ENCODE data around the gene HPD. TPM values are rescaled to one million over a fixed set of nuclear protein-coding genes. Genes with fewer than 3 reads are reported as not detected.
A peak's percentile ranks its signal among the peaks of the same experiment; 100 is the strongest.
"Not testable (repeated sequence)": the region's sequence is repeated elsewhere in the genome, so short reads cannot be mapped to it uniquely, and the experiment has no call there.

The HPD gene
- total RNA-seq, 1 donor from 2014 or later = 1.3 TPM

- H3K27me3 ChIP-seq (ENCODE audit: low read depth) = no peaks in the 10 kb centered on the region
- no peak for DNase-seq
- TF ChIP-seq CTCF (IDR thresholded peaks at IDR 0.05; ENCODE audit: borderline replicate concordance) = peak; percentile 26
- H3K4me3 ChIP-seq = no peak overlapping the region
- no peak overlapping the region for H3K27ac ChIP-seq (replicated peaks)
- no peaks in the 10 kb centered on the region for H3K9me3 ChIP-seq (replicated peaks)
- intact Hi-C loops (cut with micrococcal nuclease) = no loop called here
- peaks cover 57% of the 10 kb centered on the region for H3K36me3 ChIP-seq
- peaks cover 32% of the 10 kb centered on the region for H3K4me1 ChIP-seq
These were observed 36.0 kb upstream of the HPD start for GRCh38 chr12:121894633-121895032.

GRCh38 chr12:121893961-121894460 is 35.4 kb upstream of the HPD start:
- Histone ChIP-seq H3K4me3 (no peak overlapping the region), H3K4me1 (peaks cover 38% of the 10 kb centered on the region), H3K36me3 (peaks cover 50% of the 10 kb centered on the region), H3K27me3 (ENCODE audit: low read depth) (no peaks in the 10 kb centered on the region), H3K27ac (replicated peaks) (no peak overlapping the region), H3K9me3 (replicated peaks) (no peaks in the 10 kb centered on the region)
- DNase-seq = no peak
- TF ChIP-seq CTCF (IDR thresholded peaks at IDR 0.05; ENCODE audit: borderline replicate concordance) = no peak
- intact Hi-C loops (cut with micrococcal nuclease) = no loop called here

- Histone ChIP-seq H3K4me3 (no peak overlapping the region), H3K36me3 (peaks cover 41% of the 10 kb centered on the region), H3K27me3 (ENCODE audit: low read depth) (no peaks in the 10 kb centered on the region), H3K4me1 (peaks cover 46% of the 10 kb centered on the region), H3K27ac (replicated peaks) (no peak overlapping the region), H3K9me3 (replicated peaks) (no peaks in the 10 kb centered on the region)
- no peak for DNase-seq
- intact Hi-C loops (cut with micrococcal nuclease) = no loop called here
- TF ChIP-seq CTCF (IDR thresholded peaks at IDR 0.05; ENCODE audit: borderline replicate concordance) = no peak
These were observed 34.3 kb upstream of the HPD start for GRCh38 chr12:121892673-121893561.

DNA sequence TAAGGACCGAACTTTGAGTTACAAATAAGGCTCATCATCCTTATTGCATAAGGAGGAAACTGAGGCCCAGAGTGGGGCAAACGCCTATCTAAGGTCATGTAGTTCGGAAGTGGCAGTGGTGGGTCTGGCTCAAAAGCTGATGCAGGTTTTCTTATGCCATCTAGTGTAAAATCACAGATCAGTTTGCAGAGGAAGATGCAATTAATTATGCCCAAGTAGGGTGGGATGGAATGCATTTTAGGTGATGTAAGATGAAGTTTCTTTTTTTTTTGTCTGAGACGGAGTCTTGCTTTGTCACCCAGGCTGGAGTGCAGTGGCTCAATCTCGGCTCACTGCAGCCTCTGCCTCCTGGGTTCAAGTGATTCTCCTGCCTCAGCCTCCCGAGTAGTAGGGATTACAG is 31.0 kb upstream of the HPD start:
- Histone ChIP-seq H3K4me1 (peaks cover 46% of the 10 kb centered on the region), H3K36me3 (peaks cover 11% of the 10 kb centered on the region), H3K4me3 (peak overlapping the region; percentile 90)
- H3K27me3 ChIP-seq (ENCODE audit: low read depth); DNase-seq; intact Hi-C loops (cut with micrococcal nuclease); H3K27ac ChIP-seq (replicated peaks); H3K9me3 ChIP-seq (replicated peaks): not testable (repeated sequence)

DNA sequence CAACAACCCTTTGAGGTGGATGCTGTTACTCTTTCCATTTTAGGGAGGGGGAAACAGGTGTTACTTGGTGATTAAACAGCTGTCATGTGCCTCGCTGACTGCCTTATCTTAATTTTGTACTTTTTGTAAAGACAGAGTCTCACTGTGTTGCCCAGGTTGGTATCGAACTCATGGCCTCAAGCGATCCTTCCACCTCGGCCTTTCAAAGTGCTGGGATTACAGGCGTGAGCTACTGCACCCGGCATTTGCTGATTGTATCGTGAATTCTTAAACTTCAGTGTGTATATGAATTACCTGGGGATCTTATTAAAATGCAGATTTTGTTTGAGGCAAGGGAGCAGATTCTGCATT is 30.6 kb upstream of the HPD start:
- no peak for TF ChIP-seq CTCF (IDR thresholded peaks at IDR 0.05; ENCODE audit: borderline replicate concordance)
- no peak for DNase-seq
- Histone ChIP-seq H3K27me3 (ENCODE audit: low read depth) (no peaks in the 10 kb centered on the region), H3K9me3 (replicated peaks) (no peaks in the 10 kb centered on the region), H3K36me3 (peaks cover 9% of the 10 kb centered on the region), H3K4me3 (peak overlapping the region; percentile 90), H3K4me1 (peaks cover 42% of the 10 kb centered on the region), H3K27ac (replicated peaks) (peak overlapping the region; percentile 97)
- intact Hi-C loops (cut with micrococcal nuclease) = no loop called here
